ENCODE results near the gene ENTPD5. TPM values are rescaled to one million over a fixed set of nuclear protein-coding genes. Genes with fewer than 3 reads are reported as not detected.

ENTPD5 gene
- total RNA-seq, 1 experiment from 2014 or later = 6.8 TPM

GRCh38 chr14:73935666-73936065, 83.4 kb downstream of the ENTPD5 start:
- no peak overlapping the region for H3K14ac ChIP-seq (ENCODE audit: insufficient read depth, low read length)
- no peak for DNase-seq
- H3K36me3 Mint-ChIP-seq (ENCODE audit: insufficient read depth in 1 of 3, low read depth in 3 of 3) = peaks cover 0 to 23% (median 13%) of the 10 kb centered on the region in 3 experiments; a peak in 5 of 7 replicates

More at GRCh38 chr14:73935666-73936065, 83.4 kb downstream of the ENTPD5 start:
- H2BK5ac ChIP-seq (ENCODE audit: insufficient read length, low read length) = no peak overlapping the region
- H3K4me2 ChIP-seq (ENCODE audit: insufficient read depth, insufficient read length, low read length) = no peak overlapping the region
- H3K4ac ChIP-seq (ENCODE audit: low read depth, low read length) = no peak overlapping the region
- H3K9me3 Mint-ChIP-seq = no peaks in the 10 kb centered on the region
- no peak overlapping the region for H2BK120ac ChIP-seq (ENCODE audit: low read depth, low read length, poor library complexity, severe bottlenecking)
- H4K91ac ChIP-seq (ENCODE audit: insufficient read length, low read depth, low read length) = no peak overlapping the region
- H3K9me3 ChIP-seq (ENCODE audit: control insufficient read depth, low read depth, low read length) = no peaks in the 10 kb centered on the region
- H3K27me3 Mint-ChIP-seq (ENCODE audit: low read depth) = no peaks in the 10 kb centered on the region
- H3K23me2 ChIP-seq (ENCODE audit: insufficient read length, low read depth, low read length, poor library complexity, severe bottlenecking) = no peaks in the 10 kb centered on the region
- no peak overlapping the region for H2BK12ac ChIP-seq (ENCODE audit: insufficient read length, low read depth, low read length)
- no CpG with 5 or more reads among the region's 2 CpGs for WGBS (ENCODE audit: extremely low coverage, insufficient read length, low lambda C conversion rate)
- no peaks in the 10 kb centered on the region for H4K20me1 ChIP-seq (ENCODE audit: control insufficient read depth, insufficient read depth, insufficient read length)
- H2AFZ ChIP-seq (ENCODE audit: low read length) = no peak overlapping the region
- no peaks in the 10 kb centered on the region for H3K4me1 Mint-ChIP-seq
- no peak overlapping the region for H4K5ac ChIP-seq (ENCODE audit: insufficient read length, low read depth, low read length)
- no peak overlapping the region for H3K4me3 Mint-ChIP-seq
- H3K18ac ChIP-seq (ENCODE audit: insufficient read length, low read depth, low read length) = no peak overlapping the region
- H3T11ph ChIP-seq (ENCODE audit: low read length) = no peak overlapping the region
- no peaks in the 10 kb centered on the region for H3K79me1 ChIP-seq (ENCODE audit: insufficient read depth, low read depth, low read length, poor library complexity, severe bottlenecking)
- no peak overlapping the region for H2AK5ac ChIP-seq (ENCODE audit: insufficient read length, low read length)
- no peak overlapping the region for H4K8ac ChIP-seq (replicated peaks; ENCODE audit: insufficient read length, low read depth, low read length)
- H2BK20ac ChIP-seq (ENCODE audit: low read depth, low read length, poor library complexity, severe bottlenecking) = no peak overlapping the region
- no peak overlapping the region for H2BK15ac ChIP-seq (ENCODE audit: low read depth, low read length)
- no peak overlapping the region for H3K27ac ChIP-seq (ENCODE audit: insufficient read length, low read depth, low read length)
- H3K4me1 ChIP-seq (ENCODE audit: insufficient read depth, low read length) = no peaks in the 10 kb centered on the region
- H3K9ac ChIP-seq (ENCODE audit: extremely low read depth, insufficient read length, low read length) = no peak overlapping the region
- no peaks in the 10 kb centered on the region for H3K27me3 ChIP-seq (ENCODE audit: insufficient read depth, low read length)
- no peak overlapping the region for H3K56ac ChIP-seq (ENCODE audit: insufficient read length, low read depth, low read length)
- TF ChIP-seq CTCF (conservative IDR thresholded peaks at IDR 0.05) = peak; percentile 55
- no peak overlapping the region; a peak in 1 of 7 replicates for H3K27ac Mint-ChIP-seq
- H3K23ac ChIP-seq (ENCODE audit: insufficient read length, low read depth, low read length) = no peak overlapping the region
- H3K79me2 ChIP-seq (ENCODE audit: insufficient read depth, low read length) = no peaks in the 10 kb centered on the region
